GM19193 (cell line): ENCODE data around the gene ABHD16B.

Experiments used
- POLR2A ChIP-seq: IDR thresholded peaks from 4 replicates; pipeline ENCODE4 v1.6.1; 2011; ENCODE audit not compliant: insufficient read depth, insufficient read length; ENCODE audit errors: extremely low read depth

Gene ABHD16B

GRCh38 chr20:63859166-63859699 lies 2.1 kb upstream of the ABHD16B start:
- TF ChIP-seq POLR2A = no peak

GRCh38 chr20:63860325-63861051 lies 810 bp upstream of the ABHD16B start:
- TF ChIP-seq POLR2A = no peak

- TF ChIP-seq POLR2A = no peak
These were observed 943 bp downstream of the ABHD16B start for GRCh38 chr20:63861981-63862901.

- no peak for TF ChIP-seq POLR2A
These were observed 1.9 kb downstream of the ABHD16B start for GRCh38 chr20:63863021-63863797.

- TF ChIP-seq POLR2A = peak; percentile 71
These were observed 2.7 kb downstream of the ABHD16B start for GRCh38 chr20:63863798-63864544.

GRCh38 chr20:63864545-63864977 lies 3.3 kb downstream of the ABHD16B start:
- TF ChIP-seq POLR2A = no peak

- TF ChIP-seq POLR2A = peak; percentile 93
These were observed 3.8 kb downstream of the ABHD16B start, which contains the start of gene TPD52L2 for GRCh38 chr20:63864978-63865640. Gene TPD52L2 (plus strand): TSS chr20:63865270. CDS start chr20:63865366, 96 bp downstream.

GRCh38 chr20:63868264-63868663 lies 7.0 kb downstream of the ABHD16B start:
- no peak for TF ChIP-seq POLR2A

- TF ChIP-seq POLR2A = no peak
These were observed 12.2 kb downstream of the ABHD16B start for GRCh38 chr20:63873477-63873971.

GRCh38 chr20:63876489-63877036 lies 15.3 kb downstream of the ABHD16B start:
- TF ChIP-seq POLR2A = no peak

- no peak for TF ChIP-seq POLR2A
These were observed 16.6 kb downstream of the ABHD16B start for GRCh38 chr20:63877755-63878470.

- no peak for TF ChIP-seq POLR2A
These were observed 17.8 kb downstream of the ABHD16B start for GRCh38 chr20:63878899-63879663.
